Body of pancreas (tissue), 4 donors: ENCODE data around the gene CTDSPL.

Experiments
- POLR2A ChIP-seq, 3 donors: fragments of 450-650 bp; IDR thresholded peaks; one replicate each; pipeline ENCODE4 v1.6.1; 2016; ENCODE audit warnings: antibody characterized with exemption in 3 of 3, mild to moderate bottlenecking in 2 of 3
- TF ChIP-seq, protein P1 (sequence below), 7 experiments: fragments of 450-650 bp in 4 of 7; fragments of 200-600 bp in 3 of 7; sonication (generic) in 3 of 7; IDR thresholded peaks; one replicate each; pipeline ENCODE4 v1.5.1; 2016 to 2019; ENCODE audit warnings: antibody characterized with exemption in 7 of 7

DNA sequence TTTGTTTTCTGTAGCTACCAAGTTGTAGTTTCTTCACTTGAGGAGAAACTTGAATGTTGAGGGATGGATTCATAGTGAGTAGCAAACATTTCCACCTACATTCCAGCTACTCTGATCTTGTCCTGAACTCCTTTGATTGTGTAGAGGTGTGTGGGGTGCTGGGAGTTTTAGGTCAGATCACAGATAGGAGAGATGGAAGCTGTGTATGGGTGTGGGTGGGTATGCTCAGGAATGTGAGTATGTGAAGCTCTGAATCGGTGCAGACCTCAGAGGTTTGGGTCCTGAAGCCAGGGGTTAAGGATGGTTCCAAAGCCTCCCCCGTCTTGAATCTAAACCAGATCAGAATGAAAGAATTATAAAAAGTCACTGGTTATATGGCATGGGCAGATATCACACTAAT lies 76.3 kb downstream of the CTDSPL start:
- TF ChIP-seq, protein P1, sequence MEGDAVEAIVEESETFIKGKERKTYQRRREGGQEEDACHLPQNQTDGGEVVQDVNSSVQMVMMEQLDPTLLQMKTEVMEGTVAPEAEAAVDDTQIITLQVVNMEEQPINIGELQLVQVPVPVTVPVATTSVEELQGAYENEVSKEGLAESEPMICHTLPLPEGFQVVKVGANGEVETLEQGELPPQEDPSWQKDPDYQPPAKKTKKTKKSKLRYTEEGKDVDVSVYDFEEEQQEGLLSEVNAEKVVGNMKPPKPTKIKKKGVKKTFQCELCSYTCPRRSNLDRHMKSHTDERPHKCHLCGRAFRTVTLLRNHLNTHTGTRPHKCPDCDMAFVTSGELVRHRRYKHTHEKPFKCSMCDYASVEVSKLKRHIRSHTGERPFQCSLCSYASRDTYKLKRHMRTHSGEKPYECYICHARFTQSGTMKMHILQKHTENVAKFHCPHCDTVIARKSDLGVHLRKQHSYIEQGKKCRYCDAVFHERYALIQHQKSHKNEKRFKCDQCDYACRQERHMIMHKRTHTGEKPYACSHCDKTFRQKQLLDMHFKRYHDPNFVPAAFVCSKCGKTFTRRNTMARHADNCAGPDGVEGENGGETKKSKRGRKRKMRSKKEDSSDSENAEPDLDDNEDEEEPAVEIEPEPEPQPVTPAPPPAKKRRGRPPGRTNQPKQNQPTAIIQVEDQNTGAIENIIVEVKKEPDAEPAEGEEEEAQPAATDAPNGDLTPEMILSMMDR (IDR thresholded peaks at IDR 0.05): no peak
- no peak for TF ChIP-seq POLR2A (IDR thresholded peaks at IDR 0.05)
